ENCODE measurements around the gene PTPN1.

DNA sequence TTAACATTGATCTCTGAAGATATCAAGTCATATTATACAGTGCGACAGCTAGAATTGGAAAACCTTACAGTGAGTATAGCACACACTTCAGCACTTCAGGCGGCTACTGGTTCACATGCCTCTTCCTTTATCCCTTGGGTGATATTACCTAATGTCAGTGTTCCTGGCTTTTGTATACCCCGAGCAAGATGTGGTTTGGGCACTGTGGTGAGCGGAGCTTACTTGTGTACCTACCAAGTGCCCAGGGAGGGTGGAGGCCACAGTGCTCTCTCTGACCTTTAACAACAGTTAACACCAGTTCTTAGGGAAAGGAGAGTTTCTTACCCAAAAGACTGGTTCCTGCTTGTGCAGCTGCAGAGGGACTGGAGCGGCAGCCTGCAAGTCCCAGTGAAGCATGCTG is 64.4 kb downstream of the PTPN1 start:
- TF ChIP-seq FOXA1 (IDR thresholded peaks at IDR 0.05) (no peak), YY1 (IDR thresholded peaks at IDR 0.05) (no peak), RAD21 (IDR thresholded peaks at IDR 0.05) (no peak), CTCF (IDR thresholded peaks at IDR 0.05; ENCODE audit: low read depth, low read length, missing input control) (no peak), ATF3 (IDR thresholded peaks at IDR 0.05) (no peak), TAF1 (conservative IDR thresholded peaks at IDR 0.05) (no peak), SP1 (IDR thresholded peaks at IDR 0.05) (no peak), RXRA (IDR thresholded peaks at IDR 0.05) (no peak), JUND (IDR thresholded peaks at IDR 0.05) (no peak), NR2F2 (IDR thresholded peaks at IDR 0.05) (no peak), GABPA (IDR thresholded peaks at IDR 0.05 in 1 of 2, conservative IDR thresholded peaks at IDR 0.05 in 1 of 2) (no peak), EGR1 (IDR thresholded peaks at IDR 0.05; ENCODE audit: low read depth in 2 of 2) (no peak)
- TF ChIP-seq, protein P1, sequence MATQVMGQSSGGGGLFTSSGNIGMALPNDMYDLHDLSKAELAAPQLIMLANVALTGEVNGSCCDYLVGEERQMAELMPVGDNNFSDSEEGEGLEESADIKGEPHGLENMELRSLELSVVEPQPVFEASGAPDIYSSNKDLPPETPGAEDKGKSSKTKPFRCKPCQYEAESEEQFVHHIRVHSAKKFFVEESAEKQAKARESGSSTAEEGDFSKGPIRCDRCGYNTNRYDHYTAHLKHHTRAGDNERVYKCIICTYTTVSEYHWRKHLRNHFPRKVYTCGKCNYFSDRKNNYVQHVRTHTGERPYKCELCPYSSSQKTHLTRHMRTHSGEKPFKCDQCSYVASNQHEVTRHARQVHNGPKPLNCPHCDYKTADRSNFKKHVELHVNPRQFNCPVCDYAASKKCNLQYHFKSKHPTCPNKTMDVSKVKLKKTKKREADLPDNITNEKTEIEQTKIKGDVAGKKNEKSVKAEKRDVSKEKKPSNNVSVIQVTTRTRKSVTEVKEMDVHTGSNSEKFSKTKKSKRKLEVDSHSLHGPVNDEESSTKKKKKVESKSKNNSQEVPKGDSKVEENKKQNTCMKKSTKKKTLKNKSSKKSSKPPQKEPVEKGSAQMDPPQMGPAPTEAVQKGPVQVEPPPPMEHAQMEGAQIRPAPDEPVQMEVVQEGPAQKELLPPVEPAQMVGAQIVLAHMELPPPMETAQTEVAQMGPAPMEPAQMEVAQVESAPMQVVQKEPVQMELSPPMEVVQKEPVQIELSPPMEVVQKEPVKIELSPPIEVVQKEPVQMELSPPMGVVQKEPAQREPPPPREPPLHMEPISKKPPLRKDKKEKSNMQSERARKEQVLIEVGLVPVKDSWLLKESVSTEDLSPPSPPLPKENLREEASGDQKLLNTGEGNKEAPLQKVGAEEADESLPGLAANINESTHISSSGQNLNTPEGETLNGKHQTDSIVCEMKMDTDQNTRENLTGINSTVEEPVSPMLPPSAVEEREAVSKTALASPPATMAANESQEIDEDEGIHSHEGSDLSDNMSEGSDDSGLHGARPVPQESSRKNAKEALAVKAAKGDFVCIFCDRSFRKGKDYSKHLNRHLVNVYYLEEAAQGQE (IDR thresholded peaks at IDR 0.05), result no peak
- TF ChIP-seq, protein P2, sequence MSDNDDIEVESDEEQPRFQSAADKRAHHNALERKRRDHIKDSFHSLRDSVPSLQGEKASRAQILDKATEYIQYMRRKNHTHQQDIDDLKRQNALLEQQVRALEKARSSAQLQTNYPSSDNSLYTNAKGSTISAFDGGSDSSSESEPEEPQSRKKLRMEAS (IDR thresholded peaks at IDR 0.05), result no peak
